K562 (cell line): Measurements from ENCODE around the gene SCG2. TPM values are rescaled to one million over a fixed set of nuclear protein-coding genes. Genes with fewer than 3 reads are reported as not detected.

Source experiments
- ATAC-seq: fragments of 200-7000 bp; cut with Tn5 transposase; 3 replicates; pipeline ENCODE4 v1.9.1; 2020; ENCODE audit warnings: moderate library complexity
- BruUV-seq: library from RNA; stranded (reverse); fragments of 400-500 nt; replicated peaks from 2 replicates; lab custom pipeline; 2021; lab: Mats Ljungman, UMichigan
- CTCF ChIA-PET: fragments of 300-600 bp; formaldehyde crosslinking; extraction: SDS; loops from one replicate; lab custom pipeline; 2021; ENCODE audit warnings: low intra/inter-chr PET ratio; lab: Yijun Ruan, JAX
- POLR2A ChIA-PET: fragments of 300-600, 350-650 bp; sonication (Branson Sonifier 250); formaldehyde crosslinking; extraction: SDS; loops from one replicate; lab custom pipeline; 2021; ENCODE audit warnings: antibody characterized with exemption, inconsistent platforms; lab: Yijun Ruan, JAX
- DNase-seq, 4 experiments: peaks; one replicate each; pipeline versions ENCODE4 v3.0.0 to v3.0.0-alpha.2; 2011 to 2018; ENCODE audit warnings: low spot score in 3 of 4, mixed read lengths in 3 of 4; ENCODE audit errors: extremely low read depth in 1 of 4
- FAIRE-seq: peaks from 2 replicates; lab custom pipeline; 2011; peaks lifted over from hg19 to GRCh38; lab: Jason Lieb, UNC
- H2AFZ ChIP-seq: 2 replicates; pipeline ENCODE4 v1.6.0; 2011; ENCODE audit warnings: low read depth, low read length, control low read depth, inconsistent platforms
- H3K27ac ChIP-seq: fragments of 200-600 bp; 3 replicates; pipeline ENCODE4 v1.8.0; 2011; ENCODE audit warnings: low read depth, mild to moderate bottlenecking, control low read depth, inconsistent platforms, low read length, moderate library complexity, mixed read lengths; ENCODE audit errors: extremely low read depth
- H3K27me3 ChIP-seq, 2 experiments: fragments of 300-600 bp in 1 of 2; 2 replicates in 1 of 2; 3 replicates in 1 of 2; pipeline versions ENCODE4 v1.6.0 to v1.8.0; 2011; ENCODE audit warnings: inconsistent platforms in 2 of 2, low read length in 2 of 2, mild to moderate bottlenecking in 1 of 2, mixed read lengths in 1 of 2, moderate library complexity in 1 of 2; ENCODE audit not compliant: control insufficient read depth in 2 of 2, insufficient read depth in 2 of 2
- H3K36me3 ChIP-seq: fragments of 300-600 bp; 3 replicates; pipeline ENCODE4 v1.8.0; 2011; ENCODE audit warnings: mild to moderate bottlenecking, low read length, inconsistent platforms; ENCODE audit not compliant: control insufficient read depth, insufficient read depth
- H3K4me1 ChIP-seq, 2 experiments: fragments of 200-600 bp in 1 of 2; replicated peaks in 1 of 2; 2 replicates in 1 of 2; 3 replicates in 1 of 2; pipeline versions ENCODE4 v1.5.1 to v1.8.0; 2011; ENCODE audit warnings: inconsistent platforms in 2 of 2, low read length in 2 of 2, mild to moderate bottlenecking in 1 of 2, mixed read lengths in 1 of 2, moderate library complexity in 1 of 2; ENCODE audit not compliant: control insufficient read depth in 2 of 2, insufficient read depth in 2 of 2
- H3K4me2 ChIP-seq: 2 replicates; pipeline ENCODE4 v1.6.1; 2011; ENCODE audit warnings: low read length, control low read depth, inconsistent platforms, mixed read lengths; ENCODE audit not compliant: insufficient read depth
- H3K4me3 ChIP-seq: fragments of 200-600 bp; sonication (generic), shearing (Covaris generic); 2 replicates; pipeline ENCODE4 v1.5.1; 2016; ENCODE audit warnings: control low read depth, inconsistent platforms
- H3K79me2 ChIP-seq: fragments of 200-600 bp; 3 replicates; pipeline ENCODE4 v1.8.0; 2011; ENCODE audit warnings: low read length, inconsistent platforms; ENCODE audit not compliant: control insufficient read depth, insufficient read depth
- H3K9ac ChIP-seq, 2 experiments: 2 replicates each; pipeline versions ENCODE4 v1.6.0 to v1.6.1; 2011; ENCODE audit warnings: low read depth in 2 of 2, low read length in 2 of 2, control low read depth in 1 of 2, inconsistent platforms in 1 of 2, mild to moderate bottlenecking in 1 of 2, mixed read lengths in 1 of 2; ENCODE audit not compliant: insufficient read depth in 1 of 2
- H3K9me1 ChIP-seq: one replicate; pipeline ENCODE4 v1.6.0; 2011; ENCODE audit warnings: inconsistent platforms, mild to moderate bottlenecking, low read length, moderate library complexity; ENCODE audit not compliant: control insufficient read depth, insufficient read depth
- H3K9me3 ChIP-seq: replicated peaks from 2 replicates; pipeline ENCODE4 v1.5.1; 2011; ENCODE audit warnings: low read depth, low read length, inconsistent platforms; ENCODE audit not compliant: control insufficient read depth, insufficient read depth
- H4K20me1 ChIP-seq: replicated peaks from 2 replicates; pipeline ENCODE4 v1.6.1; 2011; ENCODE audit warnings: low read length, inconsistent platforms, mixed read lengths; ENCODE audit not compliant: control insufficient read depth, insufficient read depth
- ASH1L ChIP-seq: fragments of 450-650 bp; IDR thresholded peaks from 2 replicates; pipeline ENCODE4 v1.6.1; 2018; ENCODE audit warnings: borderline replicate concordance, mild to moderate bottlenecking, low read depth; ENCODE audit not compliant: partially characterized antibody
- C11orf30 ChIP-seq: fragments of 450-650 bp; IDR thresholded peaks from 2 replicates; pipeline ENCODE4 v1.6.1; 2016; ENCODE audit warnings: low read depth, mild to moderate bottlenecking
- JUN ChIP-seq, 2 experiments: sonication (generic) in 1 of 2; formaldehyde crosslinking in 1 of 2; IDR thresholded peaks; 2 replicates each; pipeline versions ENCODE4 v1.6.1 to v1.8.0; 2012 to 2022; ENCODE audit warnings: borderline replicate concordance in 2 of 2, mild to moderate bottlenecking in 2 of 2, improper control_type of control experiment in 1 of 2, low read depth in 1 of 2, low read length in 1 of 2, missing genetic modification reagents in 1 of 2
- MAFF ChIP-seq: IDR thresholded peaks from 2 replicates; pipeline ENCODE4 v1.6.1; 2012; ENCODE audit warnings: low read length, improper control_type of control experiment
- MAFG ChIP-seq: fragments of 450-650 bp; conservative IDR thresholded peaks from 2 replicates; pipeline ENCODE4 v1.6.1; 2016; ENCODE audit warnings: missing genetic modification characterization, missing compliant biosample characterization
- MAFK ChIP-seq: IDR thresholded peaks from 2 replicates; pipeline ENCODE4 v1.6.1; 2011; ENCODE audit warnings: low read length, improper control_type of control experiment
- WHSC1 ChIP-seq: IDR thresholded peaks from one replicate; pipeline ENCODE4 v1.6.1; 2012; ENCODE audit warnings: low read length, control low read depth, inconsistent platforms
- ZNF316 ChIP-seq: fragments of 450-650 bp; IDR thresholded peaks from 2 replicates; pipeline ENCODE4 v1.6.1; 2016
- WGBS: fragments of 100-300 bp; shearing (Covaris generic); methylation state at CpG from one replicate; pipeline ENCODE4 v1.1.6; 2016; ENCODE audit warnings: low coverage, mixed read lengths; ENCODE audit not compliant: insufficient coverage; ENCODE audit errors: missing lambda C conversion rate; 5-methylcytosine and 5-hydroxymethylcytosine counted together
- in situ Hi-C: fragments of 300-500 bp; cut with MboI; formaldehyde crosslinking; loops from 4 replicates; pipeline ENCODE4 v1.15.0; 2018; ENCODE audit warnings: inconsistent platforms, mixed read lengths
- intact Hi-C: fragments of 100-400 bp; cut with micrococcal nuclease; formaldehyde crosslinking; loops from 2 replicates; pipeline ENCODE4 v1.14.2; 2022
- polyA plus RNA-seq, 8 experiments: library from polyadenylated mRNA; depleted of rRNA in 4 of 8; stranded (reverse) in 5 of 8; unstranded in 3 of 8; fragments of >200 nt; fragmentation: Nextera tagmentation in 2 of 8; fragmentation: Illumina TruSeq in 1 of 8; extraction: Ambion mirVana in 2 of 8; extraction: Trizol in 1 of 8; gene quantifications; 2 replicates each; pipeline versions ENCODE4 v1.2.1 to v1.2.3, GENCODE V29; 2011 to 2014; ENCODE audit warnings: inconsistent platforms in 1 of 8, missing spikeins in 1 of 8
- total RNA-seq, 7 experiments: library from RNA; depleted of rRNA in 6 of 7; stranded (reverse); fragments of >200 nt in 6 of 7; fragmentation: Illumina TruSeq in 2 of 7; extraction: Trizol in 2 of 7; gene quantifications; 2 replicates each; pipeline versions ENCODE4 v1.2.1 to v1.2.3, GENCODE V29; 2011 to 2021; ENCODE audit warnings: low replicate concordance in 1 of 7

Gene SCG2
- total and polyA plus RNA-seq, 9 of the 15 experiments (the other 6 are each of a cell fraction or from before 2014, with no cell fraction given), result 0.07 to 1.6 (median 1.1) TPM

DNA sequence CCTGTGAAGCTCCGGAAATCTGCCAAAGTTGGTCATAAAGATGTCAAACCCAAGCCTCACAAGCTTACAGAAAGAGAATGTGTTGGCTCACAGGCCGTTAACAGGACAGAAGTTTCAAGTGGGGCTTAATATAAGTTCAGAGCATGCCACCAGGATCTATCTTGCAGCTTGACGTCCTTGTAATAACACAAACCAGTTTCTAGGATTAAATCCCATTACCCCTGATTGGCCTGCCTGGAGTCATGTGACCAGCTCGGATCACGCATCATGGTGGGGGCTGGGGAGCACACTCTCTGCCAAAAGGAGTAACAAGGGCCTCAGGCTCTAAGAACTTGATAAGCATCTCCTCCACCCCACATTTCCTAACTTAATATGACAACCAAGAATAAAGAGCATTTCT is 38.9 kb upstream of the SCG2 start (continued):
- TF ChIP-seq ASH1L, result no peak

DNA sequence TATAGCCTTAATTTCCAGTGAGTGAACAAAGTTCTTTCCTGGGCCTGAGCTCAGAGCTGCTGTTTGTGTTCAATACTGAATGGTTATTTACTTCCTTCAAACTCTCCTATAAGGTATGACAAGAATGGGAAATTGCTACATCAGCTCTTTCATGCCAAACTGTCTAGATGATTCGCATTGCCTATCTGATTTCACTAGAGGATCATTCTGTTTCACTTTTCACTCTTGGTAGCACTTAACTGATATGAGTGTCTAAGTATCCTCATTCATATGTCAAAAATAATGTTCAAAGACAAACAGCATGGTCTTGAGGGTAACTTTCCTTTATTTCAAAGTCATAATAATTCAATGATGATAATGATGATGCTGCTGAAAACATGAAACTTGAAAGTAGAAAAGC is 32.9 kb upstream of the SCG2 start:
- POLR2A ChIA-PET, result no interaction called here
- ATAC-seq, result no peak
- Histone ChIP-seq H3K9me1 (no peaks in the 10 kb centered on the region), H3K9me3 (no peaks in the 10 kb centered on the region), H3K79me2 (no peaks in the 10 kb centered on the region), H4K20me1 (no peaks in the 10 kb centered on the region)
- FAIRE-seq, result no peak
- CTCF ChIA-PET, result no interaction called here
- no TSS peak for BruUV-seq
- in situ Hi-C loops, result no loop called here
- TF ChIP-seq MAFK (peak; percentile 74), WHSC1 (no peak), C11orf30 (peak; percentile 72), ZNF316 (peak; percentile 84), MAFF (peak; percentile 69), MAFG (tag) (peak; percentile 71), JUN (IDR thresholded peaks at IDR 0.05; ENCODE audit: borderline replicate concordance, low read depth, low read length) (no peak), JUN (CRISPR knock-in tag; IDR thresholded peaks at IDR 0.05; ENCODE audit: borderline replicate concordance) (no peak)
- TF ChIP-seq, all 486 proteins: peak for 5
- no peaks in the 10 kb centered on the region for H3K27me3 ChIP-seq
- no peak overlapping the region for H3K4me2 ChIP-seq
- H2AFZ ChIP-seq, result no peak overlapping the region
- H3K4me3 ChIP-seq, result no peak overlapping the region
- no peak overlapping the region for H3K9ac ChIP-seq
- H3K4me1 ChIP-seq, result no peaks in the 10 kb centered on the region
- H3K27ac ChIP-seq, result no peak overlapping the region
- no peaks in the 10 kb centered on the region for H3K36me3 ChIP-seq
- intact Hi-C loops, result no loop called here
- WGBS, result 0% methylated on average over 1 of the region's 1 CpG
- DNase-seq, result no peak
